NCI-H146 (cell line): Measurements from ENCODE around the gene CAPN7.
"Not testable (repeated sequence)": the region's sequence is repeated elsewhere in the genome, so short reads cannot be mapped to it uniquely, and the experiment has no call there.

Source experiments
- DNase-seq: peaks from one replicate; lab custom pipeline; 2025; lab: John Stamatoyannopoulos, UW

Gene CAPN7

GRCh38 chr3:15205934-15206661 lies at the start of gene CAPN7:
TSS of gene CAPN7 (plus strand) at chr3:15206246. CDS start at chr3:15206496, 250 bp downstream.
- no peak for DNase-seq

GRCh38 chr3:15157441-15157840 lies 48.6 kb upstream of the CAPN7 start:
- DNase-seq = no peak

GRCh38 chr3:15159501-15160136 lies 46.4 kb upstream of the CAPN7 start:
- DNase-seq = no peak

- no peak for DNase-seq
These were observed 45.4 kb upstream of the CAPN7 start for GRCh38 chr3:15160662-15161061.

GRCh38 chr3:15161133-15161532 lies 44.9 kb upstream of the CAPN7 start:
- no peak for DNase-seq

GRCh38 chr3:15163656-15164055 lies 42.4 kb upstream of the CAPN7 start:
- DNase-seq = not testable (repeated sequence)

GRCh38 chr3:15164340-15164739 lies 41.7 kb upstream of the CAPN7 start:
- DNase-seq = no peak

- DNase-seq = no peak
These were observed 41.0 kb upstream of the CAPN7 start for GRCh38 chr3:15165061-15165460.

- DNase-seq = not testable (repeated sequence)
These were observed 39.7 kb upstream of the CAPN7 start for GRCh38 chr3:15166391-15166790.

GRCh38 chr3:15171096-15171495 lies 35.0 kb upstream of the CAPN7 start:
- DNase-seq = no peak

- DNase-seq = no peak
These were observed 33.2 kb upstream of the CAPN7 start for GRCh38 chr3:15172806-15173205.

- DNase-seq = no peak
These were observed 31.1 kb upstream of the CAPN7 start for GRCh38 chr3:15174953-15175352.

GRCh38 chr3:15175605-15176004 lies 30.4 kb upstream of the CAPN7 start:
- no peak for DNase-seq

GRCh38 chr3:15180042-15180611 lies 25.9 kb upstream of the CAPN7 start:
- no peak for DNase-seq

- DNase-seq = no peak
These were observed 24.5 kb upstream of the CAPN7 start for GRCh38 chr3:15181511-15181910.

- no peak for DNase-seq
These were observed 24.1 kb upstream of the CAPN7 start for GRCh38 chr3:15181963-15182362.

- no peak for DNase-seq
These were observed 23.0 kb upstream of the CAPN7 start for GRCh38 chr3:15183011-15183410.

GRCh38 chr3:15185404-15185803 lies 20.6 kb upstream of the CAPN7 start:
- no peak for DNase-seq

- no peak for DNase-seq
These were observed 20.0 kb upstream of the CAPN7 start for GRCh38 chr3:15186101-15186476.

- peak; percentile 2 for DNase-seq
These were observed 19.4 kb upstream of the CAPN7 start for GRCh38 chr3:15186477-15187164.

GRCh38 chr3:15197340-15198029 lies 8.6 kb upstream of the CAPN7 start:
- no peak for DNase-seq

GRCh38 chr3:15198686-15199085 lies 7.4 kb upstream of the CAPN7 start:
- no peak for DNase-seq
